Fibroblast of villous mesenchyme (primary cell): ENCODE measurements around the gene BCL10. TPM values are rescaled to one million over a fixed set of nuclear protein-coding genes. Genes with fewer than 3 reads are reported as not detected.

Source experiments
- DNase-seq: peaks from one replicate; pipeline ENCODE4 v3.0.0-alpha.2; 2010; ENCODE audit warnings: low read depth
- H3K4me3 ChIP-seq: 2 replicates; pipeline ENCODE4 v1.5.1; 2011; ENCODE audit warnings: low read depth, mild to moderate bottlenecking, low read length
- CTCF ChIP-seq: IDR thresholded peaks from 2 replicates; pipeline ENCODE4 v1.5.1; 2012; ENCODE audit warnings: low read depth, mild to moderate bottlenecking, low read length; ENCODE audit not compliant: insufficient read depth
- total RNA-seq: library from RNA; depleted of rRNA; stranded (reverse); fragments of >200 nt; gene quantifications from 2 replicates; pipeline ENCODE4 v1.2.3, GENCODE V29; 2012

BCL10 gene
- total RNA-seq, 1 donor = 36.7 TPM

GRCh38 chr1:85300140-85300539 is 23.7 kb upstream of the BCL10 start:
- no peak overlapping the region for H3K4me3 ChIP-seq
- DNase-seq = no peak
- TF ChIP-seq CTCF = no peak

- TF ChIP-seq CTCF = no peak
- peak overlapping the region; percentile 28 for H3K4me3 ChIP-seq
These were observed 21.6 kb upstream of the BCL10 start for GRCh38 chr1:85297855-85298629.

GRCh38 chr1:85297538-85297854 is 21.1 kb upstream of the BCL10 start:
- no peak for TF ChIP-seq CTCF
- H3K4me3 ChIP-seq = peak overlapping the region; percentile 28
- no peak for DNase-seq

More at GRCh38 chr1:85297855-85298629, 21.6 kb upstream of the BCL10 start:
- DNase-seq = peak; percentile 99

- TF ChIP-seq CTCF = no peak
- H3K4me3 ChIP-seq = no peak overlapping the region
- DNase-seq = no peak
These were observed 20.5 kb upstream of the BCL10 start for GRCh38 chr1:85296980-85297379.

- DNase-seq = no peak
- no peak for TF ChIP-seq CTCF
These were observed 19.2 kb upstream of the BCL10 start for GRCh38 chr1:85295654-85296053.

GRCh38 chr1:85295006-85295431 is 18.6 kb upstream of the BCL10 start:
- no peak overlapping the region for H3K4me3 ChIP-seq
- no peak for TF ChIP-seq CTCF
- DNase-seq = no peak

More at GRCh38 chr1:85295654-85296053, 19.2 kb upstream of the BCL10 start:
- no peak overlapping the region for H3K4me3 ChIP-seq

GRCh38 chr1:85290826-85291225 is 14.4 kb upstream of the BCL10 start:
- no peak overlapping the region for H3K4me3 ChIP-seq
- no peak for TF ChIP-seq CTCF
- no peak for DNase-seq
